Posterior vena cava (tissue), 2 donors: ENCODE results near the gene MEPE. TPM values are rescaled to one million over a fixed set of nuclear protein-coding genes. Genes with fewer than 3 reads are reported as not detected.

ENCODE experiments used
- DNase-seq: peaks from one replicate; pipeline ENCODE4 v3.0.0-alpha.2; 2020; ENCODE audit warnings: low spot score
- intact Hi-C, 2 donors: fragments of 100-400 bp; cut with DNase I; formaldehyde crosslinking; loops; one replicate each; pipeline versions ENCODE4 v1.14.1 to v1.14.2; 2022 to 2023
- total RNA-seq, 2 donors: library from RNA; stranded (reverse); fragmentation: NEBNext Ultra II Directional; extraction: Animal tissue kit (Norgen Biotek cat#: 25700); gene quantifications; one replicate each; pipeline ENCODE4 v1.2.1, GENCODE V29; 2021
- donor health status: DM: yes; HTN: yes; CAD: no.
- donor health status: DM: yes; HTN: yes; CAD: no.

The MEPE gene
- total RNA-seq, 2 donors from 2014 or later = not detected

DNA sequence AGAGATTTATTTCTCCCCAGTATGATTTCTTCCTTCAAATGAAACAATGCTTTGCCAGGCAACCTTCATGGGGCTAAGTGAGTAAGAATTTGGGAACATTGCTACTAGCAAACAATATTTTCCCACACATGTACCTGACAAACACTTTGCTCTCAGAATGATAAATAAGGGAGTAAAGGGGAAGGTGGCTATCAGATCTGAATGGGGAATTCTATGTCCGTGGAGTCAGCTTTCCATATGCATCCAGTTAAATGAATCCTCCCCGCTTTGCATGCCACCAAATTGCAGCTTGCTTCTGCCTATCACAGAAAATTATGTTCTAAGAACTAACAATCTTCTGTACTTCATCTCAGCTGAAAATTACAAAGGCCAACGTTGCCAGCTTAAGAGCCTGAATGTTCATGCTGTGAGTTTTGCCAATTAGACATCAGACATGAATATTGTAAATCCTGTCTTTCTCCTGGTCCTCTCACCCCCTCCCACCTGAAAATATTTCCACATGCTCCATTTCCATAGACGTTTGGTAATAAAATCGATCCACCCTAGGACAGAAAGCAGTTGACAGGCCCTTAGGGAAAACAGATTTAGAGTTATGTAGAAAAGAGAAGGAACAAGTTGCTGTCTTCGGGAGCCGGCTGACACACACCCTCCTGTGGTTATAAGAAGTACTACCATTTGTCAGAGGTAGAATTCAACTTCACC is 6.3 kb downstream of the MEPE start:
- intact Hi-C loops = loop anchor here in 1 of 2 donors (5.0 kb wide), 1 partner anchor 292 kb away; no protein-coding TSS in a partner anchor
- no peak for DNase-seq

DNA sequence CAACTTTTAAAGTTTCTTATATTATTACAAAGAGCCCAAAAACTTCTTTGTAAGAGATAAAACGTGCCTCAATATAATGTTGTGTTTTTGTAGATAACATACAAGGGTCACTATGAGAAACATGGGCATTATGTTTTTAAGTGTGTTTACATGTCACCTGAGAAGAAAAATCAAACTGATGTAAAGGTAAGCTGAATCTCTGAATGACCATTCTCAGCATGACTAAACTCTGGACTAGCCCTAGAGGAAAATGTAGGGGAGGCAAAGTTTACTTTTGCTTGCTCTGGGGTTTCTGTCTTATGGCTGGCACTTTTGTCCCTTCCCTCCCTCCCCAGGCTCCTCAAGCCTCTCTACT is 6.8 kb downstream of the MEPE start:
- intact Hi-C loops = loop anchor here in 1 of 2 donors (5.0 kb wide), 1 partner anchor 292 kb away; no protein-coding TSS in a partner anchor
- DNase-seq = no peak

DNA sequence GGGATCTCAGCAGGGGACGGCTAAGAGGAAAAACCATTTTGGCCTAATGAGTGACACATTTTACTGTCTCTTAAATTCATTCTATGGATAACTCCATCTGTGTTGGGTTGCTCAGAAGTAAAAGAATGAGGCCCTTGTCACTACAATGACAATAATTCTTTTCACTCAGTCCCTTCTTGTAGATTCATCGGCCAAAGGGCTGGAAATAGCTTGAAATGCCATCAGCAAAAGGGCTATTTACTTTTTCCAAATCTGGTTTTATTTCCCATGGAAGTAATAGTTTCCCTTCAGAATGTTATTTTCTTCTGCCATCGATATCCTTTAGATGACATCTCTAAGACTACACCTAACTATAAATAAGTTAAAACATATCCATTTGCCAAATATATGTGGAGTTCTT is 7.4 kb downstream of the MEPE start:
- intact Hi-C loops = loop anchor here in 1 of 2 donors (5.0 kb wide), 2 partner anchors 158 to 293 kb away; no protein-coding TSS in a partner anchor
- no peak for DNase-seq

- DNase-seq = no peak
- intact Hi-C loops = loop anchor here in 1 of 2 donors (5.0 kb wide), 2 partner anchors 162 to 297 kb away; no protein-coding TSS in a partner anchor
These were observed 11.2 kb downstream of the MEPE start for GRCh38 chr4:87843936-87844335.

- no peak for DNase-seq
- intact Hi-C loops = loop anchor here in 1 of 2 donors (5.0 kb wide), 2 partner anchors 162 to 297 kb away; no protein-coding TSS in a partner anchor
These were observed 11.7 kb downstream of the MEPE start for GRCh38 chr4:87844452-87844851.

DNA sequence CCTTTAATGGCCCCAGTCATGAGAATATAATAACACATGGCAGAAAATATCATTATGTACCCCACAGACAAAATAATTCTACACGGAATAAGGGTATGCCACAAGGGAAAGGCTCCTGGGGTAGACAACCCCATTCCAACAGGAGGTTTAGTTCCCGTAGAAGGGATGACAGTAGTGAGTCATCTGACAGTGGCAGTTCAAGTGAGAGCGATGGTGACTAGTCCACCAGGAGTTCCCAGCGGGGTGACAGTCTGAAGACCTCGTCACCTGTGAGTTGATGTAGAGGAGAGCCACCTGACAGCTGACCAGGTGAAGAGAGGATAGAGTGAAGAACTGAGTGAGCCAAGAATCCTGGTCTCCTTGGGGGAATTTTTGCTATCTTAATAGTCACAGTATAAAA is 13.5 kb downstream of the MEPE start:
- intact Hi-C loops = loop anchor here in 1 of 2 donors (5.0 kb wide), 1 partner anchor 304 kb away; no protein-coding TSS in a partner anchor

DNA sequence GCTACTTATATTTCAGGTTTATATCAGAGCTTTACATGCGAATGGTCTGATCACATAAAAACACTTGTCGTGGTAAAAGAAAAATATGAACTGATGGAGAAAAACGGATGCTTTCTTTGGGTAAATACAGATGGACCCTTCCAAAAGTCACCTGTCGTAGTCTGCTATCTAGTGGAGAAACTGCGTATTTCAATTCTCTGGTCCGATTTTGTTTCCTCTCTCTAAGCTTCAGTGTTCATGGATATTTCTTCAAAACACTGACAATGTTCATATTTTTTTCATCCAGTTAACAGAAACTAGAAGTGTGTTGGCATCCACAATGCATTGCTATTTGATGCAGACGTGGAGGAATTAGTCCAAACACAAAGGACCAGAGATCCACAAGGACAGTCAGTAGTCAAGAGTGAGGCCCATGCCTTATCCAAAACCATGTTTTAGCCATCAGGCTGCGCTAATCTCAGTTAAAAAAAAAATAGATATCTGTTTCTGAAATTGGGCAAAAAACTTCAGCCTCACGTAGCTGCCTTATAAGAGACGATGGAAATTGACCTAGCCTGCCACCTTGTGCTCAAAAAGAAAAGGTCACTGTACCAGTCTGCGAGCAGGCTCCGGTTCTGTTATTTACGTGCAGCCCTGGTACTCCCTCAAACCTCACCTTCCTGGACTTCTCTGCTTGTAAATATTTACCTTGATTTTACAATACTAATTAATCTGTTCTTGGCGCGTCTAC is 16.0 kb downstream of the MEPE start:
- peak; percentile 76 for DNase-seq
- intact Hi-C loops = loop anchor here in 1 of 2 donors (5.0 kb wide), 1 partner anchor 306 kb away; no protein-coding TSS in a partner anchor

More for the DNA sequence above, 13.5 kb downstream of the MEPE start:
- DNase-seq = no peak

DNA sequence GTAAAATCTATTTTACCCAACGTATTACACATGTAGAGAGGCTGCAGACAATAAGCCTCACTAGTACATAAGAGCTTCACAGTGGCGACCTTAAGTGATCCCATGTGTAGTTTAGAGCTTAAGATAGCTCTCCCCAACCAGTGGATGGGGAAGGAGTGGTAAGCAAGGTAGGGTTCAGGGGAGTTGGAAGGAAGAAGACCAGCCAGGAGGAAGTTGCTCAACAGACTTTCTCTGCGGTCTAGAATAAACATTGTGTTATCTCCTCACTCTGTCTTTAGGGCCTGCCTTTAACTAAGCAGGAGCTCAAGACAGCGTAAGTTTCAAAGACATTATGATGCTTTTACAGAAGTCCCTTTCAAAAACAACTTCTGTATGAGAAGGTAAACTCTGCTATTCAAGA is 16.8 kb downstream of the MEPE start:
- no peak for DNase-seq
- intact Hi-C loops = loop anchor here (5.0 kb wide), 3 partner anchors 123 to 363 kb away; no protein-coding TSS in a partner anchor

DNA sequence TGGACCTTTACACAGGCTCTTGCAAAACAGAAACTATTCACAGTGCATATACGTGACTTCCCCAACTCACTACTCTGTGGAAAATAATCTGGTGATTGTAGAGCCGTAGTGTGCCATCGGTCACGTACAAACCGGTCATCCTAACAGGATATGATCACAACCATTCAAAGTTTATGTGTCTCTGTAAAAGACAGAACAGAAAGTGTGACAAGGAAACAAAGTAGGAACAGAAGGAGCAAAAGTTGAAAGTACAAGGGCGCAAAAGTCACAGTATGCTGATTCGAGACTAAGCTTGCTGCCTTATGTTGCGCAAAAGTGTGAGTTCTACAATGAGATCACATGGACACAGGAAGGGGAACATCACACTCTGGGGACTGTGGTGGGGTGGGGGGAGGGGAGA is 18.6 kb downstream of the MEPE start:
- intact Hi-C loops = loop anchor here (5.0 kb wide), 2 partner anchors 121 to 361 kb away; no protein-coding TSS in a partner anchor
- peak; percentile 79 for DNase-seq

DNA sequence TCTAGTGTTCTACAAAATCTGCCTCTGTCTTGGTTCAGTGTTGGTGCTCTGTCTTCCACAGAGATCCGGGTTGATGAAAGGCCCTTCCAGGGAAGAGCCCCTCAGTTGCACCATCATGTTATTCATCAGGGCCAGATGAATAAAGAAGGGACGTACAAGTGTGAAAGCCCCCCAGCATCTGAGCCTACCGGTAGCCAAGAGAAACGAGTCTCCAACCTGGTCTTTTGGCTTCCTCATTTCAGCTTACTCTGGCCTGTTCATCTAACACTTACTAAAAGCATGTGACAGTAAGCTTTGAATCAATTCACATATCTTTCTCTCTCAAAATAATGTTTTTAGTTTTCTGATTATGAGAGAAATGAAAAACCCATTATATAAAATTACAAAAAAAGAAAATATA is 19.2 kb downstream of the MEPE start:
- intact Hi-C loops = loop anchor here (5.0 kb wide), 2 partner anchors 120 to 360 kb away; no protein-coding TSS in a partner anchor
- no peak for DNase-seq

DNA sequence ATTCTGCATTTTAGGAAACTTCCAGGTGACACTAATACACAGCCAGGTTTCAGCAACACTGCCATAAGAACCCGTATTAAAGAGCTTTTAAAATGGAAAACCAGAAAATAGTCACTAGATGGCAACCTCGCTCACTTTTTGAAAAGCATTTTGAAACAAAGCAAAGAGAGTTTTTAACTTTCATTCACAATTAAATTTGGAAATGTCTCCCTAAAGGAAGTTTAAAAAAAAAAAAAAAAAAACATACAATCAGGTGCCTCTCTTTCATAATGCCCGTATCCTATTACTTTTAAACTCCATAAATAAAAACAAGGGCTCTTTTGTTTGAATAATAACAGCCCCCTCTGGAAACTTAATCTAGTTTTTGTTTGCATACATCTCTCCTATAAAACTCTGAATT is 20.3 kb downstream of the MEPE start:
- no peak for DNase-seq
- intact Hi-C loops = loop anchor here (5.0 kb wide), 2 partner anchors 119 to 359 kb away; no protein-coding TSS in a partner anchor

GRCh38 chr4:87853891-87854290 is 21.1 kb downstream of the MEPE start:
- intact Hi-C loops = loop anchor here (5.0 kb wide), 2 partner anchors 118 to 358 kb away; no protein-coding TSS in a partner anchor

GRCh38 chr4:87855559-87855958 is 22.8 kb downstream of the MEPE start:
- intact Hi-C loops = loop anchor here in 1 of 2 donors (5.0 kb wide), 1 partner anchor 357 kb away; no protein-coding TSS in a partner anchor
- no peak for DNase-seq

More at GRCh38 chr4:87853891-87854290, 21.1 kb downstream of the MEPE start:
- DNase-seq = no peak

- no peak for DNase-seq
- intact Hi-C loops = loop anchor here in 1 of 2 donors (5.0 kb wide), 1 partner anchor 355 kb away; no protein-coding TSS in a partner anchor
These were observed 24.0 kb downstream of the MEPE start for GRCh38 chr4:87856816-87857215.

DNA sequence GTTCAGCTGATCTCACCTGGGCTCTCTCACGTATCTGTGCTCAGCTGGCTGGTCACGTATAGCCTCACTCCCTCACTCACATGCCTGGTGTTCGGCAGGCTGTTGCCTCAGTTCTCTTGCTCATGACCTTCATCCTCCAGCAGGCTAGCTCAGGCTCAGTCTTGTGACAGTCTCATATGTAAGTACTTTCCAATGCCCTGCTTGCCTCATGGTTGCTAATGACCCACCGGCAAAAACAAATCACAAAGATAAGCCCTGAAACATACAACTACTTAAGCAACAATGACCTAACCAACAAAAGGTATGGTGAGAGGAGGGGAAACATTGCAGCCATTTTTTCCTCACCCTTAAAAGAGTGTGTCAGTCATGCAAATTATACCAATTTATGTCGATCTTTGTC is 25.0 kb downstream of the MEPE start:
- no peak for DNase-seq
- intact Hi-C loops = loop anchor here in 1 of 2 donors (5.0 kb wide), 1 partner anchor 355 kb away; no protein-coding TSS in a partner anchor

- no peak for DNase-seq
- intact Hi-C loops = loop anchor here in 1 of 2 donors (10.0 kb wide), 1 partner anchor 103 kb away; no protein-coding TSS in a partner anchor
These were observed 29.5 kb downstream of the MEPE start for GRCh38 chr4:87862236-87862635.

DNA sequence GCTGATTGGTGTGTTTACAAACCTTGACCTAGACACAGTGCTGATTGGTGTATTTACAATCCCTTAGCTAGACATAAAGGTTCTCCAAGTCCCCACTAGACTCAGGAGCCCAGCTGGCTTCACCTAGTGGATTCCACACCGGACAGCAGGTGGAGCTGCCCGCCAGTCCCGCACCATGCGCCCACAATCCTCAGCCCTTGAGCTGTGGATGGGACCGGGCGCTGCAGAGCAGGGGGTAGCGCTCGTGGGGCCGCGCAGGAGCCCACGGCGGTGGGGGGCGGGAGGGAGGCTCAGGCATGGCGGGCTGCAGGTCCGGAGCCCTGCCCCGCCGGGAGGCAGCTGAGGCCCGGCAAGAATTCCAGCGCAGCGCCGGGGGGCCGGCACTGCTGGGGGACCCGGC is 30.7 kb downstream of the MEPE start:
- DNase-seq = no peak
- intact Hi-C loops = loop anchor here in 1 of 2 donors (10.0 kb wide), 1 partner anchor 101 kb away; no protein-coding TSS in a partner anchor

GRCh38 chr4:87864321-87864720 is 31.6 kb downstream of the MEPE start:
- DNase-seq = no peak

DNA sequence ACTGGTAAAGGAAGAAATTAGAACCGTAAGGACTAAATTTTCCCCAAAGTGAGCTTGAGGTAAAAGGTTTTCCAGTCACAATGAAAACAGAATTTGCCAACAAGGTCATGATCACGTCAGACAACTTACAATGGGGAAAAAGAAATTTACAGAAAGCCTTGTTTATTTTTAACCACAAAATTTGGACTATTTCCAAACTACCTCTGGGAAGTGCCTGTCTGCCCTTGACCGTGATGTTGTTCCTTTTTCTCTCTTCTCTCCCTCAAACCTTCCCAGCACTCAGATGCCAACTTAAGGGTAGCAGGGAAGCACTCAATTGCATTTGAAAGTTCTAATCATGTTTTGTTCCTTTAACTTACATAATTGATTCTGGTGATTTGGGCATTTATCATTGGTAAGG is 32.5 kb downstream of the MEPE start:
- intact Hi-C loops = loop anchor here in 1 of 2 donors (10.0 kb wide), 1 partner anchor 100 kb away; no protein-coding TSS in a partner anchor
- no peak for DNase-seq

More at GRCh38 chr4:87864321-87864720, 31.6 kb downstream of the MEPE start:
- intact Hi-C loops = loop anchor here in 1 of 2 donors (10.0 kb wide), 1 partner anchor 100 kb away; no protein-coding TSS in a partner anchor
